ENCODE results near the gene ADH1B.
"Not testable (repeated sequence)": the region's sequence is repeated elsewhere in the genome, so short reads cannot be mapped to it uniquely, and the experiment has no call there.

GRCh38 chr4:99367817-99368216 lies 46.6 kb upstream of the ADH1B start:
- not testable (repeated sequence) for TF ChIP-seq POLR2A (IDR thresholded peaks at IDR 0.05; ENCODE audit: low read depth, low read length); MYC (IDR thresholded peaks at IDR 0.05; ENCODE audit: insufficient read depth, insufficient read length, insufficient replicate concordance, low read length, severe bottlenecking)

Measured in GM12878 (cell line).